Prostate gland (tissue), 2 donors: ENCODE data around the gene CARD9. TPM values are rescaled to one million over a fixed set of nuclear protein-coding genes. Genes with fewer than 3 reads are reported as not detected.

Experiments
- DNase-seq: peaks from one replicate; pipeline ENCODE4 v3.0.0-alpha.2; 2019; ENCODE audit warnings: low spot score
- H3K27ac ChIP-seq, 2 donors: fragments of 200-600 bp; sonication (generic); 2 replicates each; pipeline ENCODE4 v1.5.1; 2017 to 2019
- H3K27me3 ChIP-seq: fragments of 200-600 bp; sonication (generic); replicated peaks from 2 replicates; pipeline ENCODE4 v1.5.1; 2019; ENCODE audit not compliant: insufficient read depth
- H3K36me3 ChIP-seq, 2 donors: fragments of 200-600 bp; sonication (generic); 1 replicate in 1 of 2; 2 replicates in 1 of 2; pipeline versions ENCODE4 v1.5.1 to v1.8.1; 2017 to 2019
- H3K4me1 ChIP-seq: fragments of 200-600 bp; sonication (generic); replicated peaks from 2 replicates; pipeline ENCODE4 v1.5.1; 2019
- H3K4me3 ChIP-seq, 2 donors: fragments of 200-600 bp; sonication (generic); 2 replicates each; pipeline ENCODE4 v1.5.1; 2017 to 2019
- H3K9me3 ChIP-seq: fragments of 200-600 bp; sonication (generic); 2 replicates; pipeline ENCODE4 v1.5.1; 2017
- CTCF ChIP-seq, 4 experiments: fragments of 200-600 bp in 2 of 4; fragments of 450-650 bp in 2 of 4; sonication (generic) in 2 of 4; IDR thresholded peaks; 1 replicate in 3 of 4; 2 replicates in 1 of 4; pipeline ENCODE4 v1.5.1; 2016 to 2019; ENCODE audit warnings: antibody characterized with exemption in 4 of 4, mild to moderate bottlenecking in 2 of 4, moderate library complexity in 2 of 4
- POLR2A ChIP-seq: fragments of 450-650 bp; IDR thresholded peaks from one replicate; pipeline ENCODE4 v1.6.1; 2016; ENCODE audit warnings: antibody characterized with exemption, mild to moderate bottlenecking
- POLR2AphosphoS5 ChIP-seq: sonication (generic); formaldehyde crosslinking; IDR thresholded peaks from one replicate; pipeline ENCODE4 v1.6.1; 2017; ENCODE audit warnings: antibody characterized with exemption
- WGBS: methylation state at CpG from one replicate; pipeline ENCODE4 v1.1.5; 2018; 5-methylcytosine and 5-hydroxymethylcytosine counted together
- intact Hi-C: fragments of 100-400 bp; cut with DNase I; formaldehyde crosslinking; loops from one replicate; pipeline ENCODE4 v1.14.2; 2022
- total RNA-seq, 2 donors: library from RNA; depleted of rRNA; stranded (reverse); fragments of >200 nt; gene quantifications; one replicate each; pipeline ENCODE4 v1.1.0, GENCODE V29; 2016

CARD9 gene
- total RNA-seq, 2 donors from 2014 or later = 1.5 to 3.4 TPM

- intact Hi-C loops = no loop called here
- Histone ChIP-seq H3K4me1 (no peaks in the 10 kb centered on the region), H3K4me3 (no peak overlapping the region), H3K9me3 (no peaks in the 10 kb centered on the region), H3K36me3 (no peaks in the 10 kb centered on the region), H3K27me3 (no peaks in the 10 kb centered on the region), H3K27ac (no peak overlapping the region)
- no peak for DNase-seq
- 77% methylated on average over 33 of the region's 34 CpGs for WGBS
- TF ChIP-seq POLR2A (no peak), POLR2AphosphoS5 (no peak), CTCF (IDR thresholded peaks at IDR 0.05) (no peak)
Measured at GRCh38 chr9:136347472-136348256, 25.8 kb downstream of the CARD9 start.

GRCh38 chr9:136346927-136347465 lies 26.5 kb downstream of the CARD9 start:
- H3K27me3 ChIP-seq = no peaks in the 10 kb centered on the region
- no peaks in the 10 kb centered on the region for H3K36me3 ChIP-seq
- no peak for DNase-seq
- no peaks in the 10 kb centered on the region for H3K9me3 ChIP-seq
- no peak overlapping the region for H3K4me3 ChIP-seq
- no peak overlapping the region for H3K27ac ChIP-seq
- 84% methylated on average over 20 of the region's 20 CpGs for WGBS
- no peaks in the 10 kb centered on the region for H3K4me1 ChIP-seq
- no peak for TF ChIP-seq POLR2AphosphoS5
- TF ChIP-seq POLR2A = no peak
- no peak for TF ChIP-seq CTCF (IDR thresholded peaks at IDR 0.05)
- intact Hi-C loops = no loop called here

- TF ChIP-seq CTCF (IDR thresholded peaks at IDR 0.05) = no peak
- TF ChIP-seq POLR2AphosphoS5 = no peak
- no peak for TF ChIP-seq POLR2A
- Histone ChIP-seq H3K27me3 (no peaks in the 10 kb centered on the region), H3K4me3 (no peak overlapping the region), H3K9me3 (no peaks in the 10 kb centered on the region), H3K36me3 (no peaks in the 10 kb centered on the region), H3K27ac (no peak overlapping the region), H3K4me1 (no peaks in the 10 kb centered on the region)
- WGBS = 60% methylated on average over 7 of the region's 10 CpGs
- intact Hi-C loops = no loop called here
- no peak for DNase-seq
Measured at GRCh38 chr9:136346157-136346481, 27.4 kb downstream of the CARD9 start.

GRCh38 chr9:136345281-136346156 lies 27.9 kb downstream of the CARD9 start:
- H3K27ac ChIP-seq = peak overlapping the region in 1 of 2 donors; percentile 8
- intact Hi-C loops = no loop called here

More at GRCh38 chr9:136345281-136346156, 27.9 kb downstream of the CARD9 start:
- H3K4me3 ChIP-seq = no peak overlapping the region
- H3K9me3 ChIP-seq = no peaks in the 10 kb centered on the region
- 51% methylated on average over 38 of the region's 43 CpGs for WGBS
- H3K36me3 ChIP-seq = no peaks in the 10 kb centered on the region
- H3K27me3 ChIP-seq = no peaks in the 10 kb centered on the region
- peak in 2 of 4 experiments; percentile 32 to 33 for TF ChIP-seq CTCF (IDR thresholded peaks at IDR 0.05)
- no peak for TF ChIP-seq POLR2AphosphoS5
- no peak for DNase-seq
- H3K4me1 ChIP-seq = no peaks in the 10 kb centered on the region
